ENCODE data around the gene MYO1D.

The MYO1D gene

DNA sequence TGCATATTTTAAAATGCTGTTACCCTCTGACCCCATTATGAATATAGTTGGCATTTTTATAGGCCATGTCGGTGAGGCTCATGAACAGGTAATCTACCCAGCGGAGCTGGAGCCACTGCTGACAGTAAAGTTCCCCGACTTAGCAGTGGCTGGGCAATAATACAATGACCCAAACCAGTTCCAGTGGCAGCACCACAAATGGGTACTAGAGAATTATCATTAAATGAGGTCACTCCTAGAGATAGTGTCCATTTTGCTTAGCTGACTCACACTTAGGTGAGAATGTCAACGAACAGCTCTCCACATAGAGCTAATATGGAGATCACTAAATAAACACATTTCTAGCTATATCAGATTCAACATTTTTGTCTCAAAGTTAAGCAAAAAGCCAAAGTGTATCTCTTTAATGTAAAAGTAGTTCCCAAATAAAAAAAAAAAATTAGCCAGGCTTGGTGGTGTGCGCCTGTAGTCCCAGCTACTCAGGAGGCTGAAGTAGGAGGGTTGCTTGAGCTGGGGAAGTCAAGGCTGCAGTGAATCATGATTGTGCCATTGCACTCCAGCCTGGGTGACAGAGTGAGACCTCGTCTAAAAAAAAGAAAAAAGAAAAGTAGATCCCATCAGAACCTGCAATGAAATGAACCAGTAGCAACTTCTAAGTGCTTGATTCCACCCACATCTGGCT lies 7.4 kb downstream of the MYO1D start:
- H3K27me3 ChIP-seq, result no peaks in the 10 kb centered on the region
- no peak overlapping the region for H3K4me3 ChIP-seq (ENCODE audit: low read depth, low read length)
- H3K36me3 ChIP-seq, result no peaks in the 10 kb centered on the region
- DNase-seq, result no peak
- no peaks in the 10 kb centered on the region for H3K4me1 ChIP-seq
- no peak for TF ChIP-seq CTCF (IDR thresholded peaks at IDR 0.05; ENCODE audit: low read depth, low read length)
- H3K9me3 ChIP-seq, result no peaks in the 10 kb centered on the region

- TF ChIP-seq CTCF (IDR thresholded peaks at IDR 0.05; ENCODE audit: low read depth, low read length), result no peak
- no peaks in the 10 kb centered on the region for H3K4me1 ChIP-seq
- H3K4me3 ChIP-seq (ENCODE audit: low read depth, low read length), result no peak overlapping the region
- no peak for DNase-seq
- H3K9me3 ChIP-seq, result no peaks in the 10 kb centered on the region
- no peaks in the 10 kb centered on the region for H3K27me3 ChIP-seq
- H3K36me3 ChIP-seq, result no peaks in the 10 kb centered on the region
Observed at GRCh38 chr17:32865141-32865540, 11.8 kb downstream of the MYO1D start.

- Histone ChIP-seq H3K27me3 (no peaks in the 10 kb centered on the region), H3K4me3 (ENCODE audit: low read depth, low read length) (no peak overlapping the region), H3K9me3 (no peaks in the 10 kb centered on the region), H3K36me3 (no peaks in the 10 kb centered on the region), H3K4me1 (no peaks in the 10 kb centered on the region)
- no peak for TF ChIP-seq CTCF (IDR thresholded peaks at IDR 0.05; ENCODE audit: low read depth, low read length)
- no peak for DNase-seq
Observed at GRCh38 chr17:32863559-32863958, 13.4 kb downstream of the MYO1D start.

- TF ChIP-seq CTCF (IDR thresholded peaks at IDR 0.05; ENCODE audit: low read depth, low read length), result no peak
- no peaks in the 10 kb centered on the region for H3K9me3 ChIP-seq
- no peaks in the 10 kb centered on the region for H3K4me1 ChIP-seq
- no peaks in the 10 kb centered on the region for H3K36me3 ChIP-seq
- no peak overlapping the region for H3K4me3 ChIP-seq (ENCODE audit: low read depth, low read length)
- no peaks in the 10 kb centered on the region for H3K27me3 ChIP-seq
- DNase-seq, result no peak
Observed at GRCh38 chr17:32862940-32863339, 14.0 kb downstream of the MYO1D start.

- no peaks in the 10 kb centered on the region for H3K4me1 ChIP-seq
- no peaks in the 10 kb centered on the region for H3K9me3 ChIP-seq
- H3K27me3 ChIP-seq, result no peaks in the 10 kb centered on the region
- DNase-seq, result no peak
- H3K4me3 ChIP-seq (ENCODE audit: low read depth, low read length), result no peak overlapping the region
- no peak for TF ChIP-seq CTCF (IDR thresholded peaks at IDR 0.05; ENCODE audit: low read depth, low read length)
- H3K36me3 ChIP-seq, result no peaks in the 10 kb centered on the region
Observed at GRCh38 chr17:32861981-32862380, 14.9 kb downstream of the MYO1D start.

GRCh38 chr17:32859857-32860525 lies 16.9 kb downstream of the MYO1D start:
- Histone ChIP-seq H3K4me3 (ENCODE audit: low read depth, low read length) (no peak overlapping the region), H3K27me3 (no peaks in the 10 kb centered on the region), H3K4me1 (no peaks in the 10 kb centered on the region), H3K9me3 (no peaks in the 10 kb centered on the region), H3K36me3 (no peaks in the 10 kb centered on the region)
- DNase-seq, result no peak
- TF ChIP-seq CTCF (IDR thresholded peaks at IDR 0.05; ENCODE audit: low read depth, low read length), result no peak
